OCI-LY1 (cell line): Measurements from ENCODE around the gene ALDH1A3.

Experiments used
- H2AFZ ChIP-seq: fragments of 200-600 bp; sonication (generic), shearing (Covaris generic); 2 replicates; pipeline ENCODE4 v1.6.0; 2014; ENCODE audit warnings: antibody characterized with exemption, mild to moderate bottlenecking, low read length
- H3F3A ChIP-seq: fragments of 200-600 bp; sonication (generic), shearing (Covaris generic); 2 replicates; pipeline ENCODE4 v1.6.0; 2014; ENCODE audit warnings: mild to moderate bottlenecking, antibody characterized with exemption, low read length, moderate library complexity; ENCODE audit not compliant: insufficient read depth
- H3K27ac ChIP-seq: fragments of 200-600 bp; sonication (generic); 2 replicates; pipeline ENCODE4 v1.5.1; 2014; ENCODE audit warnings: low read length, mixed run types, mild to moderate bottlenecking, low read depth; ENCODE audit not compliant: poor library complexity, severe bottlenecking
- H3K27me3 ChIP-seq: fragments of 200-600 bp; sonication (generic); 2 replicates; pipeline ENCODE4 v1.6.0; 2014; ENCODE audit warnings: antibody characterized with exemption, mild to moderate bottlenecking, low read length, moderate library complexity; ENCODE audit not compliant: insufficient read depth
- H3K36me3 ChIP-seq: fragments of 200-600 bp; sonication (generic); 2 replicates; pipeline ENCODE4 v1.6.1; 2014; ENCODE audit warnings: mild to moderate bottlenecking, antibody characterized with exemption, low read length, moderate library complexity, mixed read lengths; ENCODE audit not compliant: insufficient read depth
- H3K4me1 ChIP-seq: fragments of 200-600 bp; sonication (generic); 2 replicates; pipeline ENCODE4 v1.5.1; 2014; ENCODE audit warnings: mild to moderate bottlenecking, low read length, moderate library complexity; ENCODE audit not compliant: insufficient read depth, severe bottlenecking
- H3K4me2 ChIP-seq: fragments of 200-600 bp; sonication (generic), shearing (Covaris generic); 2 replicates; pipeline ENCODE4 v1.6.1; 2014; ENCODE audit warnings: low read length
- H3K4me3 ChIP-seq: fragments of 200-600 bp; sonication (generic); 2 replicates; pipeline ENCODE4 v1.5.1; 2014; ENCODE audit warnings: low read length, low read depth, mild to moderate bottlenecking, mixed read lengths; ENCODE audit not compliant: poor library complexity, severe bottlenecking
- H3K79me2 ChIP-seq: fragments of 200-600 bp; shearing (Covaris generic); 2 replicates; pipeline ENCODE4 v1.6.1; 2016; ENCODE audit warnings: mixed run types, low read length, mixed read lengths; ENCODE audit not compliant: insufficient read depth
- H3K9ac ChIP-seq: fragments of 200-600 bp; sonication (generic), shearing (Covaris generic); 2 replicates; pipeline ENCODE4 v1.6.1; 2014; ENCODE audit warnings: mild to moderate bottlenecking, low read length, mixed read lengths
- H3K9me2 ChIP-seq: fragments of 200-600 bp; sonication (generic), shearing (Covaris generic); 2 replicates; pipeline ENCODE4 v1.6.1; 2014; ENCODE audit warnings: low read depth, mild to moderate bottlenecking, low read length, mixed read lengths
- H3K9me3 ChIP-seq: fragments of 200-600 bp; shearing (Covaris generic); 2 replicates; pipeline ENCODE4 v1.6.1; 2014; ENCODE audit warnings: low read length, mixed read lengths
- H4K20me1 ChIP-seq: fragments of 200-600 bp; sonication (generic), shearing (Covaris generic); 2 replicates; pipeline ENCODE4 v1.6.0; 2016; ENCODE audit warnings: mild to moderate bottlenecking, low read length; ENCODE audit not compliant: insufficient read depth
- EZH2 ChIP-seq: fragments of 200-600 bp; sonication (generic), shearing (Covaris generic); IDR thresholded peaks from 2 replicates; pipeline ENCODE4 v1.8.0; 2017; ENCODE audit warnings: borderline replicate concordance, mixed run types, mild to moderate bottlenecking, antibody characterized with exemption, low read length, moderate library complexity, mixed read lengths
- TF ChIP-seq, protein P1 (sequence below): fragments of 200-600 bp; sonication (generic), shearing (Covaris generic); IDR thresholded peaks from 2 replicates; pipeline ENCODE4 v1.5.1; 2017; ENCODE audit warnings: mild to moderate bottlenecking, antibody characterized with exemption, low read length, moderate library complexity, mixed read lengths

Gene ALDH1A3

DNA sequence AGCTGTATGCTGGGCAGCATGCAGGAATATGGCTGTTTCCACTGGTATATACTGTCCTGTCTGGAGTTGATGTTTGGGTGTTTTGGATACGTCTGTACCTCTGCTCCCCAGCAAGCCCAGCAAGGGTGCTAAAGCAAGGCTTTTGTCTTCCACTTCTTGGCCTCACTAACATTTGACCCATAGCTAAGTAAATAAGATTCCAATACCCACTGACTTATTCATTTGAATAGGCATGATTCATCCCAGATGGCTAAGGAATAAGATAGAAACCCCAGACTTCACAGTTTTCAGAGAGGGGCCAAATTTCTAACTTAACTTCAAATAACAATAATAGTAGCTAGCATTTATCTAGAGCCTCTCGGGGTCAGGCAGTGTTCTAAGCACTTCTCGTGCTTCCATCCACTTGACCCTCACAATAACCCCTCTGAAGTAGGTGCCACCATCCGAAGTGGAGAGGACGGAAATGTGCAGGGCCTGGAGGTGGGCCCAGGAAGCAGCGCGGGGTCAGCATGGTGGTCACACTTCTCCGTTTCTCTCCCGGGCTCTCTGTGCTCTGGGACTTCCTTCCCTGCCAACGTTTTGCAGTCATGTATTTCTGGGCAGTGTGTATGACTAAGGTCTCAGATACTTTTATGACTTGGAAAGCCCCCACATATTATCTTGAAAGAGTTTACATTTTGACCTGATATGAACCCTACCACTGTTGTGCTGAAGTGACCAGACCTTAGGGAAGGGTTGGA, 78.9 kb downstream of the ALDH1A3 start:
- no peaks in the 10 kb centered on the region for H3K9me3 ChIP-seq
- H2AFZ ChIP-seq: no peak overlapping the region
- H3K4me1 ChIP-seq: peaks cover 54% of the 10 kb centered on the region
- H3F3A ChIP-seq: no peaks in the 10 kb centered on the region
- TF ChIP-seq, protein P1, sequence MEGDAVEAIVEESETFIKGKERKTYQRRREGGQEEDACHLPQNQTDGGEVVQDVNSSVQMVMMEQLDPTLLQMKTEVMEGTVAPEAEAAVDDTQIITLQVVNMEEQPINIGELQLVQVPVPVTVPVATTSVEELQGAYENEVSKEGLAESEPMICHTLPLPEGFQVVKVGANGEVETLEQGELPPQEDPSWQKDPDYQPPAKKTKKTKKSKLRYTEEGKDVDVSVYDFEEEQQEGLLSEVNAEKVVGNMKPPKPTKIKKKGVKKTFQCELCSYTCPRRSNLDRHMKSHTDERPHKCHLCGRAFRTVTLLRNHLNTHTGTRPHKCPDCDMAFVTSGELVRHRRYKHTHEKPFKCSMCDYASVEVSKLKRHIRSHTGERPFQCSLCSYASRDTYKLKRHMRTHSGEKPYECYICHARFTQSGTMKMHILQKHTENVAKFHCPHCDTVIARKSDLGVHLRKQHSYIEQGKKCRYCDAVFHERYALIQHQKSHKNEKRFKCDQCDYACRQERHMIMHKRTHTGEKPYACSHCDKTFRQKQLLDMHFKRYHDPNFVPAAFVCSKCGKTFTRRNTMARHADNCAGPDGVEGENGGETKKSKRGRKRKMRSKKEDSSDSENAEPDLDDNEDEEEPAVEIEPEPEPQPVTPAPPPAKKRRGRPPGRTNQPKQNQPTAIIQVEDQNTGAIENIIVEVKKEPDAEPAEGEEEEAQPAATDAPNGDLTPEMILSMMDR: no peak
- no peak for TF ChIP-seq EZH2
- no peak overlapping the region for H3K4me3 ChIP-seq
- peak overlapping the region; percentile 9; the same call in 1 of the 2 replicates for H3K4me2 ChIP-seq
- H3K36me3 ChIP-seq: peaks cover 29% of the 10 kb centered on the region
- no peaks in the 10 kb centered on the region for H3K27me3 ChIP-seq
- H3K9ac ChIP-seq: peak overlapping the region; percentile 7; the same call in 1 of the 2 replicates
- no peaks in the 10 kb centered on the region for H3K9me2 ChIP-seq
- H4K20me1 ChIP-seq: no peaks in the 10 kb centered on the region; the same call in 1 of the 2 replicates
- H3K79me2 ChIP-seq: peaks cover 79% of the 10 kb centered on the region
- H3K27ac ChIP-seq: peak overlapping the region; percentile 11

DNA sequence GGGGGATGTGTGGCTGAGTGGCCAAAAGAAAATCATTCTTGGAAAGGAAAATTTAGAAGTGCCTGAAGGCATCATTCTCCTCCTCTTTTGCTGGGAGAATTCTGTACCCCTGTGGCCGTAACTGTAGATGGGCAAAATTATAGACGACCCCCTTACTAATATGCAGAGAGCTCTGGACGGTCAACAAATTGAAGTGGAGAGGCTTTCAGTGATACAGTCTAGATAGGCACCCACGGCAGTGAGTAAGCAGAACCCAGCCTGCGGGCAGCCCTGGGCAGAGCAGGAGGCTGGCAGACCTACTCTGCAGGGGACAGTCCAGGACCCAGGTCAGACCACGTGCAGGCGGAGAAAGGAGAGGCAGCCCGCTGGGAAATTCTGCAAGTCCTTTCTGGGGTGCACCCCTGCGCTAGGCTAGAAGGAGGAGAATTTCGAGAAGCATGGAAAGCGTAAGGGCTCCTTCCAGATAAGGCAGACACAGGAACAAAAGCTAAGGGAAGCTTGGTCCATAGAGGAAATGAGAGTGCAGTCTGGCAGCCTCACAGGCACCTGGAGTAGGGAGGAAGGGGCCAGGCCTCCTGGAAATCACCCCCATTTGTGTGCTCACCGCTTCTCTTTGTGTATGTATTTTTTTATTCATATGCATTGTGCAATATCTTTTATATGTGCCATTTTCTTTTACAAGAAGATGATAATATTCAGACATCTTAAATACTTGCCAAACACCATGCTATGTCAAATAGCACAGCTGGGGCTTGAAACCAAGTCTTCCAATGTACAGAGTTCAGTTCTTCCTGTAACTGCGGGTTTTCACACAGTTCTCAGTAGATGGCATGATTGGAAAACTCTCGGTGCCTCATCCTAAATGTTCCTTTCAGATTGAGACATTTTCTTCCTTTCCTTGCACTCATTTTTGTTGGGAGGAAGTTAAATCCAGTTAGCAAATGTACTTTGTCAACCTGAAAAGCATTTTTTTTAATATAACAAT, 79.7 kb downstream of the ALDH1A3 start:
- Histone ChIP-seq H3K27ac (peak overlapping the region; percentile 11), H3K4me3 (no peak overlapping the region), H2AFZ (no peak overlapping the region), H3K9ac (no peak overlapping the region; the same call in none of the 2 replicates), H3F3A (no peaks in the 10 kb centered on the region), H3K4me1 (peaks cover 54% of the 10 kb centered on the region), H3K36me3 (peaks cover 29% of the 10 kb centered on the region), H3K79me2 (peaks cover 78% of the 10 kb centered on the region), H3K27me3 (no peaks in the 10 kb centered on the region), H3K4me2 (no peak overlapping the region; the same call in 1 of the 2 replicates), H3K9me3 (no peaks in the 10 kb centered on the region), H3K9me2 (no peaks in the 10 kb centered on the region), H4K20me1 (no peaks in the 10 kb centered on the region; the same call in 1 of the 2 replicates)
- TF ChIP-seq EZH2: no peak
- TF ChIP-seq, protein P1: no peak
